ENCODE data around the gene CCP110.

Gene CCP110

GRCh38 chr16:19549673-19550072, 25.9 kb downstream of the CCP110 start:
- TF ChIP-seq, protein P1, sequence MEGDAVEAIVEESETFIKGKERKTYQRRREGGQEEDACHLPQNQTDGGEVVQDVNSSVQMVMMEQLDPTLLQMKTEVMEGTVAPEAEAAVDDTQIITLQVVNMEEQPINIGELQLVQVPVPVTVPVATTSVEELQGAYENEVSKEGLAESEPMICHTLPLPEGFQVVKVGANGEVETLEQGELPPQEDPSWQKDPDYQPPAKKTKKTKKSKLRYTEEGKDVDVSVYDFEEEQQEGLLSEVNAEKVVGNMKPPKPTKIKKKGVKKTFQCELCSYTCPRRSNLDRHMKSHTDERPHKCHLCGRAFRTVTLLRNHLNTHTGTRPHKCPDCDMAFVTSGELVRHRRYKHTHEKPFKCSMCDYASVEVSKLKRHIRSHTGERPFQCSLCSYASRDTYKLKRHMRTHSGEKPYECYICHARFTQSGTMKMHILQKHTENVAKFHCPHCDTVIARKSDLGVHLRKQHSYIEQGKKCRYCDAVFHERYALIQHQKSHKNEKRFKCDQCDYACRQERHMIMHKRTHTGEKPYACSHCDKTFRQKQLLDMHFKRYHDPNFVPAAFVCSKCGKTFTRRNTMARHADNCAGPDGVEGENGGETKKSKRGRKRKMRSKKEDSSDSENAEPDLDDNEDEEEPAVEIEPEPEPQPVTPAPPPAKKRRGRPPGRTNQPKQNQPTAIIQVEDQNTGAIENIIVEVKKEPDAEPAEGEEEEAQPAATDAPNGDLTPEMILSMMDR (IDR thresholded peaks at IDR 0.05; ENCODE audit: low read depth, low read length) = no peak
- H3K4me3 ChIP-seq (ENCODE audit: low read depth, low read length) = no peak overlapping the region

DNA sequence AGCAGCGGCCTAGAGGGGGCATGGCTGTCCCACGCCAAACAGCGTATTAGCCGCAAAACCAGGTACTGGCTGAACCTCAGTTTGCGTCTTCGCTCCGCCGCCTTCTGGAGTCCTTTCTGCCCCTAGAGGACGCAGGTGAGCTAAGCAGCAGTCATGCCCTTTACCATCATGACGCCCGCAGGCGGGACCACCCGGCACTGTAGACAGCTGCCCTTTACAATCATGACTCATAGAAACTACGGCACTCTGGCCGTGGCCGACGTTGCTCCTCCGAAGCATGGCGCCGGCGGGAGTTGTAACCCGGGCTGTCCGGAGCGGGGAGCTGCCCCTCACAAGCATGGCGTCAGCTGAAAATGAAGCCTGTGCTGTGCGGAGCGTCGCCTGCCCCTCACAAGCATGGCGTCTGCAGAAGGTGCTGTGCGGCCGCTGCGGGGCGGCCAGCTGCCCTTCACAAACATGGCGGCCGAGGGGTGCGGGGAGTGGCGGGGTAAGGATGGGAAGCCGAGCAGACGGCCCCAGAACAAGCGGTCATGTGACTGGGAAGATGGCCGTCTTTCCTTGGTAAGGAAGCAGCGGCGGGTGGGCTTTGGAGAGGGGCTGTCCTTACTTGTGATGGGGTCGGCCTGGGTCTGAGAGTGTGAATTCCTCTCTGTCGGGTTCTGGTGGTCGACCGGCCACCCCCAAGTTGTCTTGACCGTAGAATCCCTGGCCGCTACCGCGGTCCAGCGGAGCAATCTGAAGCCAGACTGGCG, 31.6 kb downstream of the CCP110 start, which contains the start of gene VPS35L:
Gene VPS35L (plus strand): TSS at position 518 of the 752 bp plus-strand sequence. CDS start 27 bp downstream, at position 545.
- H3K4me3 ChIP-seq (ENCODE audit: low read depth, low read length) = peak within 1 kb of the TSS; percentile 89
- TF ChIP-seq, protein P1 (IDR thresholded peaks at IDR 0.05; ENCODE audit: low read depth, low read length) = peak; percentile 53

DNA sequence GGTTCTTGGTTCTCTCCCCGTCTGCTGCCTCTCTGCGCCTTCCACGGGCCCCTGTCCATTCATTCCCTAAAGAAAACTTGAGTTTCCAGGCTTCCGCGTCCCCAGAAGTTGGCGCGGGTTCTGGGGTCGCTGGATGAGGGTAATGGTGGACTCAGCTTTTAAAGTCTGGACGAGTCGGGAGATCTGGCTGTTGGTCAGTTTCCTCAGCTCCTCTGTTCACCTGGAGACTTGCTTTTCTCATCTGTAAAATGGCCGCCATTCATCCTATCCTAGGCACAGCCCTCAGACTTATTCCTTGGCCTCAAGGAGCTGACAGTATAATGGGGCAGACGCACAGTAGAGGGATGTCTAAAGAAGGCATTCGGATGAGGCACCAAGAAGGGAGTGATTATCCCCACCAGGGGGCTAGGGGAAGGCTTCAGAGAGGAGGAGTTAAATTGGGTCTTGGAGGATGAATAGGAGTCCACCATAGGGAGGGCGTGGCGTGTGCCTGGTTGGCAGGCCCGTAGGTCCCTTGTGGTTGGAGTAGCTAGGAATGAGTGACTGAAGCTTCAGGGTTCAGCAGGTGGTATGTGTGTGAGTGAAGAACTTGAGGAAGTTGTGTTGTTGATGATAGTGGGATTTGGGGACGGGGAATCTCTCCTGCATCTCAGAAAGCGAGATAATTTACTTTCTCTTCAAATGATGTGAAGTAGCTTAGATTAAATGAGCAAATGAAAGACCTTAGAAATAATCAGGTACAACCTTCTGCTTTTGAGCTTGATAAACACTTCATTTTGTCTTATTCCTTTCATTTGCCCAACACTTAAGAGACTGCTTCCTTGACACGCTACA, 32.4 kb downstream of the CCP110 start:
- TF ChIP-seq, protein P1 (IDR thresholded peaks at IDR 0.05; ENCODE audit: low read depth, low read length) = no peak
- H3K4me3 ChIP-seq (ENCODE audit: low read depth, low read length) = peak overlapping the region; percentile 89

DNA sequence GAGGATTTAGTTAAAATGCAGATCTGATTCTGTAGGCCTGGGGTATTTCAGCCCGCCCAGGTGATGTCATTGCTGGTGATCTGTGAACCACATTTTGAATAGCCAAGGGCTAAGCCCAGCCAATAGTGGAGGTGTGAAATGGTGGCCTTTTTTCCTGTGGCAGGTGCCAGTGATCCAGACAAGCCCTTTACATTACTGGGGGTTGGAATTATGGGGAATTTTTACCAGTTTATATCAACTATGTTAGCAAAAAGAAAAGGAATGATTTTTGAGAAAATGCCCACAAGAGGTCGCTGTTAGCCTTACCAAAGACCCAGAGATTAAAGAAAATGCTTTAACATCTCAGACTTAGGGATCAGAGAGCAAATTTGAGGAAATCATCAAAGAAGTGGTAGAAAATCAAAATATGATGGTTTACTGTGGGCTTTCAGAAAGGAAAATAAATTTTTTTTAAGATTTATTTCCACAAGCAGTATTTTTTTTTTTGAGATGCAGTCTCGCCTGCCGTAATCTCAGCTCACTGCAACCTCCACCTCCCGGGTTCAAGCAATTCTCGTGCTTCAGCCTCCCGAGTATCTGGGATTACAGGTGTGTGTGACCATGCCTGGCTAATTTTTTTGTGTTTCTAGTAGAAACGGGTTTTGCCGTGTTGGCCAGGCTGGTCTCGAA, 35.6 kb downstream of the CCP110 start:
- no peak overlapping the region for H3K4me3 ChIP-seq (ENCODE audit: low read depth, low read length)
- TF ChIP-seq, protein P1 (IDR thresholded peaks at IDR 0.05; ENCODE audit: low read depth, low read length) = peak; percentile 33; the same call in 1 of the 2 replicates

- H3K4me3 ChIP-seq (ENCODE audit: low read depth, low read length) = no peak overlapping the region
- TF ChIP-seq, protein P1 (IDR thresholded peaks at IDR 0.05; ENCODE audit: low read depth, low read length) = no peak
Observed at GRCh38 chr16:19560078-19560477, 36.3 kb downstream of the CCP110 start.

GRCh38 chr16:19563377-19563776, 39.6 kb downstream of the CCP110 start:
- no peak overlapping the region for H3K4me3 ChIP-seq (ENCODE audit: low read depth, low read length)
- TF ChIP-seq, protein P1 (IDR thresholded peaks at IDR 0.05; ENCODE audit: low read depth, low read length) = no peak
